ENCODE measurements around the gene FKBP2.

The FKBP2 gene

DNA sequence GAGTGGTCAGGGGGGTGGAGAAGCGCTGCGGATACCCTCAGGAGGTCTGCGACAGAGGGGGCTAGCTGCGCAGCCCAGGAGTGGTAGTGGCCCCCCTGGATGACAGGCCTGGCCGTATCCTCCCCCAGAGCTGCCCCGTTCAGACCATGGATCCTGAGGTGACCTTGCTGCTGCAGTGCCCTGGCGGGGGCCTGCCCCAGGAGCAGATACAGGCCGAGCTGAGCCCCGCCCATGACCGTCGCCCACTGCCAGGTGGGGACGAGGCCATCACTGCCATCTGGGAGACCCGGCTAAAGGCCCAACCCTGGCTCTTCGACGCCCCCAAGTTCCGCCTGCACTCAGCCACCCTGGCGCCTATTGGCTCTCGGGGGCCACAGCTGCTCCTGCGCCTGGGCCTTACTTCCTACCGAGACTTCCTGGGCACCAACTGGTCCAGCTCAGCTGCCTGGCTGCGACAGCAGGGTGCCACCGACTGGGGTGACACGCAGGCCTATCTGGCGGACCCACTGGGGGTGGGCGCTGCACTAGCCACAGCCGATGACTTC lies 14.3 kb upstream of the FKBP2 start:
- WGBS (ENCODE audit: extremely low coverage, insufficient coverage, insufficient read length), result no CpG with 5 or more reads among the region's 26 CpGs
- Histone ChIP-seq H3K4me3 (ENCODE audit: low read depth, low read length) (peak overlapping the region; percentile 78), H3K23ac (ENCODE audit: low read length) (no peak overlapping the region), H3K18ac (ENCODE audit: low read length) (peak overlapping the region; percentile 76), H3K27me3 (ENCODE audit: insufficient read depth, low read length) (no peaks in the 10 kb centered on the region), H2BK12ac (ENCODE audit: low read length) (no peak overlapping the region), H2BK5ac (ENCODE audit: low read depth, low read length, poor library complexity) (peak overlapping the region; percentile 58), H3K4me2 (ENCODE audit: low read length) (peak overlapping the region; percentile 95), H3K9ac (ENCODE audit: low read length) (peak overlapping the region; percentile 87), H4K8ac (ENCODE audit: low read depth, low read length) (peak overlapping the region; percentile 94), H3K14ac (ENCODE audit: low read length) (peak overlapping the region; percentile 90), H3K9me3 (ENCODE audit: insufficient read depth, low read depth, low read length) (peaks cover 5% of the 10 kb centered on the region), H3K4me1 (ENCODE audit: control insufficient read depth in 1 of 2, insufficient read depth in 2 of 2, low read length in 2 of 2) (peaks cover 18 to 24% of the 10 kb centered on the region in 2 experiments), H2AK5ac (ENCODE audit: low read length) (peak overlapping the region; percentile 80), H4K12ac (ENCODE audit: low read depth, low read length) (peak overlapping the region; percentile 79), H4K91ac (ENCODE audit: low read depth, low read length) (peak overlapping the region; percentile 90), H3K27ac (ENCODE audit: low read depth, low read length) (no peak overlapping the region), H3K4ac (ENCODE audit: low read depth, low read length) (peak overlapping the region; percentile 63), H3K79me1 (ENCODE audit: low read length) (peaks cover 20% of the 10 kb centered on the region), H3K36me3 (ENCODE audit: control insufficient read depth in 1 of 2, insufficient read depth in 2 of 2, low read length in 2 of 2) (peaks cover 15 to 16% of the 10 kb centered on the region in 2 experiments), H2AFZ (ENCODE audit: insufficient read depth, low read length, poor library complexity) (peak overlapping the region; percentile 68), H3K79me2 (ENCODE audit: control insufficient read depth, insufficient read depth, low read length, poor library complexity) (peaks cover 16% of the 10 kb centered on the region), H2BK120ac (ENCODE audit: insufficient read depth, low read length, poor library complexity) (peak overlapping the region; percentile 70)
- DNase-seq, result peak in 1 of 2 donors; percentile 24

- Histone ChIP-seq H3K36me3 (ENCODE audit: control insufficient read depth in 1 of 2, insufficient read depth in 2 of 2, low read length in 2 of 2) (peaks cover 16% of the 10 kb centered on the region in 2 experiments), H4K12ac (ENCODE audit: low read depth, low read length) (no peak overlapping the region), H2AK5ac (ENCODE audit: low read length) (no peak overlapping the region), H3K79me2 (ENCODE audit: control insufficient read depth, insufficient read depth, low read length, poor library complexity) (peaks cover 16% of the 10 kb centered on the region), H4K91ac (ENCODE audit: low read depth, low read length) (no peak overlapping the region), H2BK12ac (ENCODE audit: low read length) (no peak overlapping the region), H2BK5ac (ENCODE audit: low read depth, low read length, poor library complexity) (no peak overlapping the region), H4K8ac (ENCODE audit: low read depth, low read length) (no peak overlapping the region), H3K9me3 (ENCODE audit: insufficient read depth, low read depth, low read length) (peaks cover 5% of the 10 kb centered on the region), H3K27ac (ENCODE audit: low read depth, low read length) (no peak overlapping the region), H3K27me3 (ENCODE audit: insufficient read depth, low read length) (no peaks in the 10 kb centered on the region), H3K9ac (ENCODE audit: low read length) (no peak overlapping the region), H3K23ac (ENCODE audit: low read length) (no peak overlapping the region), H3K79me1 (ENCODE audit: low read length) (peaks cover 20% of the 10 kb centered on the region), H2AFZ (ENCODE audit: insufficient read depth, low read length, poor library complexity) (no peak overlapping the region), H3K4ac (ENCODE audit: low read depth, low read length) (no peak overlapping the region), H3K18ac (ENCODE audit: low read length) (no peak overlapping the region), H3K14ac (ENCODE audit: low read length) (no peak overlapping the region), H3K4me1 (ENCODE audit: control insufficient read depth in 1 of 2, insufficient read depth in 2 of 2, low read length in 2 of 2) (peaks cover 18 to 24% of the 10 kb centered on the region in 2 experiments), H2BK120ac (ENCODE audit: insufficient read depth, low read length, poor library complexity) (no peak overlapping the region), H3K4me2 (ENCODE audit: low read length) (no peak overlapping the region), H3K4me3 (ENCODE audit: low read depth, low read length) (no peak overlapping the region)
- DNase-seq, result peak in 1 of 2 donors; percentile 60
- WGBS (ENCODE audit: extremely low coverage, insufficient coverage, insufficient read length), result no CpG with 5 or more reads among the region's 3 CpGs
Measured at GRCh38 chr11:64227405-64227956, 13.4 kb upstream of the FKBP2 start.

DNA sequence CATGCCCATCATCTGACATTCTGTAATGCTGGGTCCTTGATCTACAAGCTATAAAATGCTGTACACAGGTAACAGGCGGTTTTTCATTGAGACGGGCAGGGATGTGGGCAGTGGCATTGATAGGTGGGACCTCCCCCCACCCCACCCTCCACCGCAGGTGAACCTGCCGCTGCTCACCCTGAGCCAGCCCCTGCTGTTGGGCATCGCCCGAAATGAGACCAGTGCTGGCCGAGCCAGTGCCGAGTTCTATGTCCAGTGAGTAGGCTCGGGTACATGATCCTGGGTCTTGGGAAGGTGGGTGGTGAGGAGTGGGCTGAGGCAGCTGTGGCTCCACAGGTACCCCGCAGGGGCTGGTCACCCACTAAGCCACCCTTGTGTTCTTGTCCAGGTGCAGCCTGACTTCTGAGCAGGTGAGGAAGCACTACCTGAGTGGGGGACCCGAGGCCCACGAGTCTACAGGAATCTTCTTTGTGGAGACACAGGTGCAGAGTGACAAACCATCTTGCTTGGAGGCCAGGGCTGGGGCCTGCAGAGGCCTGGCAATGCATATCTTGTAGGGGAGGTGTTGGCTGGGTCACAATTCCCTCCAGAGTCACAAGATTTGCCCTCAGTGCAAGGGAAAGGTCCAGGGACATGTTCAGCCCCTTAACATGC lies 11.7 kb upstream of the FKBP2 start:
- H3K4ac ChIP-seq (ENCODE audit: low read depth, low read length), result no peak overlapping the region
- no peak overlapping the region for H2BK120ac ChIP-seq (ENCODE audit: insufficient read depth, low read length, poor library complexity)
- no peak overlapping the region for H3K9ac ChIP-seq (ENCODE audit: low read length)
- no peak overlapping the region for H2BK5ac ChIP-seq (ENCODE audit: low read depth, low read length, poor library complexity)
- H3K4me3 ChIP-seq (ENCODE audit: low read depth, low read length), result no peak overlapping the region
- H3K9me3 ChIP-seq (ENCODE audit: insufficient read depth, low read depth, low read length), result peaks cover 3% of the 10 kb centered on the region
- no peak overlapping the region for H2AK5ac ChIP-seq (ENCODE audit: low read length)
- H3K27me3 ChIP-seq (ENCODE audit: insufficient read depth, low read length), result no peaks in the 10 kb centered on the region
- H2AFZ ChIP-seq (ENCODE audit: insufficient read depth, low read length, poor library complexity), result no peak overlapping the region
- no peak overlapping the region for H4K8ac ChIP-seq (ENCODE audit: low read depth, low read length)
- no CpG with 5 or more reads among the region's 12 CpGs for WGBS (ENCODE audit: extremely low coverage, insufficient coverage, insufficient read length)
- peaks cover 19% of the 10 kb centered on the region for H3K79me2 ChIP-seq (ENCODE audit: control insufficient read depth, insufficient read depth, low read length, poor library complexity)
- no peak overlapping the region for H3K4me2 ChIP-seq (ENCODE audit: low read length)
- H3K4me1 ChIP-seq (ENCODE audit: control insufficient read depth in 1 of 2, insufficient read depth in 2 of 2, low read length in 2 of 2), result peaks cover 16 to 22% of the 10 kb centered on the region in 2 experiments
- no peak for DNase-seq
- H2BK12ac ChIP-seq (ENCODE audit: low read length), result no peak overlapping the region
- no peak overlapping the region for H3K18ac ChIP-seq (ENCODE audit: low read length)
- H3K79me1 ChIP-seq (ENCODE audit: low read length), result peaks cover 23% of the 10 kb centered on the region
- no peak overlapping the region for H3K23ac ChIP-seq (ENCODE audit: low read length)
- H3K36me3 ChIP-seq (ENCODE audit: control insufficient read depth in 1 of 2, insufficient read depth in 2 of 2, low read length in 2 of 2), result peaks cover 3 to 4% of the 10 kb centered on the region in 2 experiments
- H3K27ac ChIP-seq (ENCODE audit: low read depth, low read length), result no peak overlapping the region
- no peak overlapping the region for H3K14ac ChIP-seq (ENCODE audit: low read length)
- H4K91ac ChIP-seq (ENCODE audit: low read depth, low read length), result no peak overlapping the region
- H4K12ac ChIP-seq (ENCODE audit: low read depth, low read length), result no peak overlapping the region

GRCh38 chr11:64229744-64230170 lies 11.1 kb upstream of the FKBP2 start:
- H3K79me1 ChIP-seq (ENCODE audit: low read length), result peaks cover 25% of the 10 kb centered on the region
- no peak overlapping the region for H3K23ac ChIP-seq (ENCODE audit: low read length)
- peak overlapping the region; percentile 82 for H4K12ac ChIP-seq (ENCODE audit: low read depth, low read length)
- H3K36me3 ChIP-seq (ENCODE audit: control insufficient read depth in 1 of 2, insufficient read depth in 2 of 2, low read length in 2 of 2), result peaks cover 1 to 2% of the 10 kb centered on the region in 2 experiments
- peak overlapping the region; percentile 71 for H4K8ac ChIP-seq (ENCODE audit: low read depth, low read length)
- peak overlapping the region; percentile 94 for H3K4me2 ChIP-seq (ENCODE audit: low read length)
- peak overlapping the region; percentile 62 for H3K4me3 ChIP-seq (ENCODE audit: low read depth, low read length)
- DNase-seq, result no peak
- no peaks in the 10 kb centered on the region for H3K9me3 ChIP-seq (ENCODE audit: insufficient read depth, low read depth, low read length)
- no peak overlapping the region for H2BK120ac ChIP-seq (ENCODE audit: insufficient read depth, low read length, poor library complexity)
- no peak overlapping the region for H2AK5ac ChIP-seq (ENCODE audit: low read length)
- peak overlapping the region; percentile 20 for H3K27ac ChIP-seq (ENCODE audit: low read depth, low read length)
- peak overlapping the region; percentile 28 for H4K91ac ChIP-seq (ENCODE audit: low read depth, low read length)
- H3K4ac ChIP-seq (ENCODE audit: low read depth, low read length), result no peak overlapping the region
- H2AFZ ChIP-seq (ENCODE audit: insufficient read depth, low read length, poor library complexity), result no peak overlapping the region
- H3K79me2 ChIP-seq (ENCODE audit: control insufficient read depth, insufficient read depth, low read length, poor library complexity), result peaks cover 19% of the 10 kb centered on the region
- H2BK5ac ChIP-seq (ENCODE audit: low read depth, low read length, poor library complexity), result no peak overlapping the region
- WGBS (ENCODE audit: extremely low coverage, insufficient coverage, insufficient read length), result no CpG with 5 or more reads among the region's 13 CpGs
- peaks cover 16 to 20% of the 10 kb centered on the region in 2 experiments for H3K4me1 ChIP-seq (ENCODE audit: control insufficient read depth in 1 of 2, insufficient read depth in 2 of 2, low read length in 2 of 2)
- H3K9ac ChIP-seq (ENCODE audit: low read length), result peak overlapping the region; percentile 45
- H3K27me3 ChIP-seq (ENCODE audit: insufficient read depth, low read length), result no peaks in the 10 kb centered on the region
- H3K18ac ChIP-seq (ENCODE audit: low read length), result no peak overlapping the region
- H3K14ac ChIP-seq (ENCODE audit: low read length), result peak overlapping the region; percentile 13
- no peak overlapping the region for H2BK12ac ChIP-seq (ENCODE audit: low read length)

All from trophoblast cell (in vitro differentiated cells and primary cell).